GM21526 (cell line): ENCODE results near the gene DACT3.
"Not testable (repeated sequence)": the region's sequence is repeated elsewhere in the genome, so short reads cannot be mapped to it uniquely, and the experiment has no call there.

Source experiments
- ATAC-seq: cut with Tn5 transposase; IDR thresholded peaks from one replicate; pipeline ENCODE4 v1.9.1; 2021; ENCODE audit warnings: moderate library complexity; ENCODE audit not compliant: unreplicated experiment, low FRiP score

The DACT3 gene

GRCh38 chr19:46635920-46636761 lies 24.8 kb downstream of the DACT3 start, which contains the start of gene GNG8:
GNG8 (minus strand) TSS chr19:46636202; CDS start chr19:46634682, 1,520 bp downstream.
- ATAC-seq: no peak

- no peak for ATAC-seq
Measured at GRCh38 chr19:46634656-46635218, 26.2 kb downstream of the DACT3 start.

DNA sequence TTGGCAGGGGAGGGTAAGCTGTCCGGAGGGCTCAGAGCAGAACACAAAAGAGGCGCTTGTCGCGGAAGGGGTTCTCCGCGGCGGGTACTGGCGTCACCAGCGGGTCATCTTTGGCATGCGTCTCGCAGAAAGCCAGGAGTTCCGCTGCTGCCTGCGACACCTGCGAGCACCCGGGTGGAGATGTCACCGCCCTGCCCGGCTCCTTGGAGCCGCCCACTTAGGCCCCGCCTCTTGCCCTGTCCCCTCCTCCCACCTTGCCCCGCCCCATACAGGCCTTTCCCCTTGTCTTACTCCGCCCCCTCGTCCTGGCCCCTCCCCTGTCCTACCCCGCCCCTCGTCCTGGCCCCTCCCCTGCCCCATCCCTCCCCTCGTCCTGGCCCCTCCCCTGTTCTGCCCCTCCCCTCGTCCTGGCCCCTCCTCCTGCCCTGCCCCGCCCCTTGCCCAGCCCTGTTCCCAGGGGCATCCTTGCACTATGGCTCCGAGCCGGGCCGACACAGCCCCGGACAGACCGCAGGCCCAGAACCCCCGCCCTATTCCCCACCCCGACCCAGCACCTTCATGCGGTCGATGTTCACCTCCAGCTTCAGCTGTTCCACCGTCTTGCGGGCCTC lies 26.8 kb downstream of the DACT3 start:
- no peak for ATAC-seq

DNA sequence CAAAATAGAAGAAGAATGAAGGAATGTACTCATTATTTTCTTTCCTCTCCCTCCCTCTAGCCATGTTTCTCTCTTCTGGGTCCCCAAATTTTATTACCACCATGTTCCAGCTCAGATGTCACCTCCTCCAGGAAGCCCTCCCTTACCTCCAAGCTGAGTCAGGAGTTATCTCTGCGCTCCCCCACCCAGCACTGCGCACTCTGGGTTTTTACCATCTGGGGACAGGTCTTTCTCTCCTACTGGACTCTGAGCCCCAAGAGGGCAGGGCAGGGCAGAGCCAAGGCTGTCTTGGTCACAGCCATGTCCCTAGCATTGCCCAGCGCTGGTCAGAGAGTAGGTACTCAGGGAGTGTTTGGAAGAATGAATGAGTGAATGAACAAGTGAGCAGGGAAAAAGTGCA lies 27.9 kb downstream of the DACT3 start:
- ATAC-seq: no peak

- no peak for ATAC-seq
Measured at GRCh38 chr19:46631481-46631880, 29.5 kb downstream of the DACT3 start.

DNA sequence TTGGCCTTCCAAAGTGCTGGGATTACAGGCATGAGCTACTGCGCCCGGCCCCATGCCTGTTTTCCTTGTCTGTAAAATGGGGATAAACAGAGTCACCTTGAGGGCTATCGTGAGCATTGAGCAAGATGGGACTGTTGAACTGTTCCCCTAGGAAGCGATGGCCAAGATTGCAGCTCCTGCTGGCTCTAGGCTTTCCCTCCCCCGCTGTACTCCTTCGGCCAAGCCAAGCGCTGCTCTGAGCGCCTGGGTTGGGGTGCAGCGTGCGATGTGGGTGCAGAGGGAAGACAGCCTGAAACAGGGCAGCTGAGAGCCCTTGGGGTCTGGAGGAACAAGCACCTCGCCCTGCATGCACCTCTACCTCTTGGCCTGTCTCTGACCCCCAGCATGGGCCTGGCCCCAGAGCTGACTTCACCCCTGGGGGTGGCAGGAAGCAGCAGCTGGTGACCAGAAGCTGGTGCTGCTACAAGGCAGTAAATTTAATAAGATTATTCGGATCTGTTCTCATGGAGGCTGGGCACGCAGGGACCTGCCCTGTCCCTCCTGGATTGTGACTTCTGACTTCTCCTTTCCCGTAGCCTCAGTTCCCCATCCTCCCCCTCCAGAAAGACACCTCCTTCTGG lies 30.3 kb downstream of the DACT3 start:
- ATAC-seq: no peak

- ATAC-seq: no peak
Measured at GRCh38 chr19:46629546-46630025, 31.4 kb downstream of the DACT3 start.

DNA sequence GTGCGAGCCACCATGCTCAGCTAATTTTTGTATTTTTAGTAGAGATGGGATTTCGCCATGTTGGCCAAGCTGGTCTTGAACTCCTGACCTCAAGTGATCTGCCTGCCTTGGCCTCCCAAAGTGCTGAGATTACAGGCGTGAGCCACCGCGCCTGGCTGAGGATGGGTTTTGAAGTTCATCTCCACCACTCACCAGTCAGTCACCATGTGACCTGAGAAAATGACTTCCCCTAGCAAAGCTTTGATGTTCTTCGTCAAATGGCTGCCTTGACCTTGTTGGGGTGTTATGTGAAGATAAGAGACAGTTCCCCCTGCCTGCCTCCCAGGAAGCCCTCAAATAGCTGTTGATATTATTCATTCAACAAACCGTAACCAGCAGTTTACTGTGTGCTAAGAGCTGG lies 32.0 kb downstream of the DACT3 start:
- not testable (repeated sequence) for ATAC-seq

- ATAC-seq: no peak
Measured at GRCh38 chr19:46626446-46626845, 34.5 kb downstream of the DACT3 start.

DNA sequence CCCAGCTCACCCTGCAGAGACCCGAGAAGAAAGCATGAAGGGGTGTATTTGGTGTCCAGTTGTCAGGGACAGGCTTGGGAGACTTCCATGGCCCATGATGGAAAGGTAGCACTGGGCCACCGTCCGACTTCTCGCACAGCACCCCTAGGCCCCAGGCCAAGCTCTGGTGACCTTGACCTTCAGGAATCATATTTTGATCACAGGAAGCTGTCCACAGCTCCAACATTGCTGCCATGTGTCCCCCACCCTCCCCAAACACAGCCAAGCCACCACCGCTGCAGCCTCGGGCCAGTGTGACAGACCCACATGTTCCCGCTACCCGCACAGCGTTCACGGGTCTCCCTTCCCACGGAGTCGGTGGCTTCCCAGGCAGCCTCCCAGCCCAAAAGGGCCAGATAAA lies 35.3 kb downstream of the DACT3 start:
- no peak for ATAC-seq

DNA sequence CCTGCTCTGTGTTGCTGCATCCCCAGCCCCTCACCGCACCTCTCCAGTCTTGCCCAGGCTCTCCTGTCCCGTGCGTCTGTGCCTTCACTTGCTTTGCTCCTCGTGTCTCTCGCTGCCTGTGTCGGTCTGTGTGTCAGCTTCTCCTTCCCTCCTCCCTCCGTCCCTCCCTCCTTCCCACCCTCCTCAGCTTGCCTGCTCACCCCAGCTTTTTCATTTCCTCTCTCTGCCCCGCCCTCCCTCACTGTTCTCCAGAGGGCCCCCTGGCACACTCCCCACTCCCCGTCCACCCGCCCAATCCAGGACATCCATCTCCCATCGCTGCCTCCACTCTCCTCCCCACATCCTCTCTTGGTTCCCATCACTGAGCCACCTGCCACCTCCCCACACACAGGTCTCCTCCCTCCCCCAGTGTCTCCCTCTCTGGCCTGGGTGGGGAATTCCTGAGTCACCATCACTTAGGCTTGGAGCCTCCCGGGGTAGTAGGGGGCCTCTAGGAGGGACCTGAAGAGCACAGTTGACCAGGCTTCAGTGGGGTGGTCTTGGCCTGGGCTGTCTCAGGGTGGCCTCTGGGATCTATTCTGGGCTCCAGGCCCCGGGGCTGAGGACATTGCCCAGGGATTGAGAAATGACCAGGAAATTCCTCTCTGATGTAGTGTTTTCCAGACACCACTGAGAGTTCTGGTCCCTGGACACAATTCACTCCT lies 35.9 kb downstream of the DACT3 start, which contains the start of gene PTGIR:
PTGIR (minus strand) TSS at position 132 of the 704 bp plus-strand sequence. CDS start 864 bp downstream, outside the sequence.
- ATAC-seq: no peak

GRCh38 chr19:46623915-46624502 lies 37.0 kb downstream of the DACT3 start:
- ATAC-seq: no peak

GRCh38 chr19:46622118-46622446 lies 38.9 kb downstream of the DACT3 start:
- no peak for ATAC-seq

DNA sequence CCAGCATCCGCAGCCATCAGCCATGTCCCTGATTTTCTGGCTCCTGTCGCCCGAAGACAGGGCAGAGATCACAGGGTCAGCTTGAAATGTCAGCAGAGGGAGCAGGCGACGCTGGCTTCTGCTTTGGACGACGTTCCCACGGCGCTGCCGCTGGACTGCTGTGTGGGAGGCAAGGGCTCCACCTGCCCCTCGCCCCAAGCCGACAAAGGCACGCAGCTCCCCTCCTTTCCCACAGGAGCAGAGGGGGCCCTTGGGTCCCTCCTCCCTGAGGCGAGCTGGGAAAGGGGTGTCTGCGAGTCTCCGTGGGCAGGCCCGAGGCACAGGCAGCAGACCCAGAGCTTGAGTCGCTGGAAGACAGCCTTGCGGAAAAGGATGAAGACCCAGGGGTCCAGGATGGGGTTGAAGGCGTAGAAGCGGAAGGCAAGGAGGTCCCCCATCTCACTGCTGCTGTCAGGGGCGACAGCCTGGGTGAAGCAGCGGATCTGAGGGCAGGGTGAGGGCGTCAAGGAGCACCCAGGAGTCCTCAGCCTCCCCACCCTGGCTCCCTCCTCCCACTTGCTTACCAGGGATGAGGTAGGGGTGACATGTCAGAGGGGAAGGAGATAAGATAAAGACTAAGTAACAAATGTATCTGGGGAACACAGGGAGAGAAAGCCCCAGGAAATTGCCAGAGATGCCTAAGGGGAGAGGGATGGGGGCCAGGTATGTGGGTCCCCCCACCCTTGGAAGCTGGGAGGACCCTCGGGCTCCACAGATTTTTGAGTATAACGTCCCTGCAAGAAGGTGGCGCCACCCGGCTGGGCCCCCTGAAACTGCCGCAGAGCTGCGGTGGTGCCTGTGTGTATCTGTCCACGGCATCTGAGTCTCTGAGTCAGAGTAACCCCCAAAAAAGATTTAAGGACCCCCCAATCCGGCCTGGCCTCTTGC lies 39.5 kb downstream of the DACT3 start:
- no peak for ATAC-seq

DNA sequence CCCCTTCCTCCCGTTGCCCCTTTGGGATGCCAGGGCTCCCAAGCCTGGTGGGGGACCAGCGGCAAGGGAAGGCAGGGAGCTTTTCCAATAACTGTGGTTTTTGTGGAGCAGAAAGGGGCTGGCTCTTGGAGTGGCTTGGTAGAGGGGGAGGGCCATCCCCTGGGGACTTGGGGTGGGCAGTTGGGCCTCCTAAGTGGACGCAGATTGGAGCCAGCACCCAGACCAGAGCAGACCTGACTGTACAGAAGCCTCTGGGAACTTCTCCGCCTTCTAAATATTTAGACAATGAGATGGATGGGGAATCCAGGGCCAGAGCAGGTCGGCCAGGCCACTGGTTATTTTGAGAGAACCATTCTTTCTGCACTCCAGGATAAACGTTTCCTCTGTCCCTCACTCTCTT lies 40.3 kb downstream of the DACT3 start:
- no peak for ATAC-seq

DNA sequence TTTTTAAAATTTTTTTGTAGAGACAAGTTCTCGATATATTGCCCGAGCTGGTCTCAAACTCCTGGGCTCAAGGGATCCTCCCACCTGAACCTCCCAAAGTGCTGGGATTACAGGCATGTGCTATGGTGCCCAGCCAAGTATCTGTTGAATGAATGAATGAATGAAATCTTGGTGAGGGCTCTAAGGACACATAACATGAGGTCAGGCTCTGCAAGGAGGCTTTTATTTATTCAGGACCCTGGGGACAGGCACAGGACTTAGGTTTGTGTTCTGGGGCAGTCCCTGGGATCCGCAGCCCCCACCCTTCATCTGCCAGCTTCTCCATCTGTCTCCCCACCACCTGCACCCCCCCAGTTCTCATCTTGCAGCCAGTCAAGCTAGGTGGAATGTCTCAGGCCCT lies 40.7 kb downstream of the DACT3 start:
- ATAC-seq: no peak

DNA sequence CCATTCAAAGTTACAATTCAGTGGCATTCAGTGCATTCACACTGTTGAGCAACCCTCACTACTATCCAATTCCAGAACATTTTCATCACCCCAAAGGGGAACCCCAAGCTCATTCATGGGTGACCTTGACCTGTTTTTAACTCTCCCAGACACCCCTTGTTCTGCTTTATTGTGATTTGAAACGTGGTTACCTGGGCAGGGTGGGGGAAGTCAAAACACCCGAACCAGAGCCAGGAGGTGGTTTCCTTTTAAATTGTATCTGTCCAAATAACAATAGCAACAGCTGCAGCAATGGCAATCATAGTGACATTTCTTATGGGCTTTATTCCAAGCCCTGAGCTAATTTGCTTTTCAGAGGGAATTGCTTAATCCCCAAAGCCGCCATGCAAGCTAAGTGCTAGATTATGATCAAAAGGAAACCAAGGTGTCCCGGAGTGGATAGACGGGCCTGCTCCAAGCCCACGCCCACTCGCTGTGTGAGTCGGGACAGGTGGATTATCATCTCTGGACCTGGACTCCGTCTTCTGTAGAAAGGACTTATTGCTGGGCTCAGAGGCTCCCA lies 42.2 kb downstream of the DACT3 start:
- no peak for ATAC-seq

DNA sequence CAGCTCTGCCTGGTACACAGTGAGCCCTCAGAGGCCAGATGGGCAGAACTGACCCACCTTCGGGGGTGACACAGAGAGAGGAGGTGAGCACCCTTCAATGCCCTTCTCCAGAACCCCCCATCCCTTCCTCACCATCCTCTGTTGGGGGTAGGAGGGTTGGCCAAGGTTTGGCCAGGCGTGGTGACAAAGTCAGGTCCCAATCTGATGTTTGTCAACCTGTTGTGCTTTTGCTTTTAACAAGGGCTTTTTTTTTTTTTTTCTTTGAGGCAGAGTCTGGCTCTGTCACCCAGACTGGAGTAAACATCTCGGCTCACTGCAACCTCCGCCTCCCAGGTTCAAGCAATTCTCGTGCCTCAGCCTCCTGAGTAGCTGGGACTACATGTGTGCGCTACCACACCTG lies 43.4 kb downstream of the DACT3 start:
- no peak for ATAC-seq
